HFF-Myc (cell line): Measurements from ENCODE around the gene GNAO1.
A peak's percentile ranks its signal among the peaks of the same experiment; 100 is the strongest.

Experiments used
- DNase-seq: peaks from one replicate; pipeline ENCODE4 v3.0.0-alpha.2; 2011; ENCODE audit warnings: low read depth; ENCODE audit errors: extremely low read depth
- H3K4me3 ChIP-seq: replicated peaks from 2 replicates; pipeline ENCODE4 v1.5.1; 2011; ENCODE audit warnings: low read depth, mild to moderate bottlenecking, control low read depth, low read length
- CTCF ChIP-seq: IDR thresholded peaks from 2 replicates; pipeline ENCODE4 v1.5.1; 2012; ENCODE audit warnings: mild to moderate bottlenecking, low read depth, low read length, control low read depth; ENCODE audit errors: missing control alignments

Gene GNAO1

GRCh38 chr16:56164636-56165035 is 26.7 kb upstream of the GNAO1 start:
- DNase-seq = no peak
- no peak for TF ChIP-seq CTCF
- no peak overlapping the region for H3K4me3 ChIP-seq

- DNase-seq = no peak
- H3K4me3 ChIP-seq = no peak overlapping the region
- TF ChIP-seq CTCF = no peak
Observed at GRCh38 chr16:56174411-56174810, 16.9 kb upstream of the GNAO1 start.

DNA sequence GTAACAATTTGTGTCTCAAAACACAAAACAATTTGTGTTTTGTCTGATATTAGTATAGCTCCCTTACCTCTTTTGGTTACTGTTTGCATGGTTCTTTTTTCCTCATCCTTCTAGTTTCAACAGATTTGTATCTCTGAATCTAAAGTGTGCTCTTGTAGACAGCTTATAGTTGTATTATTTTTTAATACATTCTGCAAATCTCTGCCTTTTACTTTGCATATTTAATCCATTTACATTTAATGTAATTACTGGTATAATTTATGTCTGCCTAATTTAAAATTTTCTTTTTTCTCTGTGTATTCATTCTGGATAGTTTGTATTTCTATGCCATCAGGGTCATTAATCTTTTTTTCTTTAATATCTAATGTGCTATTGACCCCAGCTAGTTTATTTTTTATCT is 9.9 kb upstream of the GNAO1 start:
- DNase-seq = no peak
- no peak for TF ChIP-seq CTCF
- no peak overlapping the region for H3K4me3 ChIP-seq

DNA sequence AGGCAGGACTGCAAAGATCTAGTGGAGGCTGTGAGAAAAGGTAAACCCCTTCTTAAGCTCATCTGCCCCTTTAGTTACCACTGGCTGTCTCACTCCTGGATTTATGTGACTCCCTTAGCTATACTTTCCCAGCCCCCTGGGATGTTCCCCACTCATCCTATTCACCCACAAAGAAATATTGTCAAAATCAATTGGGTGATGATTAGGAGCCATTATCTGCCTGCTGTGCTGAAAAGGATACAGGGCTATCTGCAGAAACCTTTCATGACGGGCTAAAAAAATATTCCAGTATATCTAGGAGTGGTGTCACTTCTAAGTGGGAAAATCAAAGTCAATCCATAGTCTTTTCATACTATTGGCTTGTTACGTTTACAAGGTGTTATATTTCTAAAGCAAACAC is 8.0 kb upstream of the GNAO1 start:
- no peak overlapping the region for H3K4me3 ChIP-seq
- no peak for TF ChIP-seq CTCF
- no peak for DNase-seq

DNA sequence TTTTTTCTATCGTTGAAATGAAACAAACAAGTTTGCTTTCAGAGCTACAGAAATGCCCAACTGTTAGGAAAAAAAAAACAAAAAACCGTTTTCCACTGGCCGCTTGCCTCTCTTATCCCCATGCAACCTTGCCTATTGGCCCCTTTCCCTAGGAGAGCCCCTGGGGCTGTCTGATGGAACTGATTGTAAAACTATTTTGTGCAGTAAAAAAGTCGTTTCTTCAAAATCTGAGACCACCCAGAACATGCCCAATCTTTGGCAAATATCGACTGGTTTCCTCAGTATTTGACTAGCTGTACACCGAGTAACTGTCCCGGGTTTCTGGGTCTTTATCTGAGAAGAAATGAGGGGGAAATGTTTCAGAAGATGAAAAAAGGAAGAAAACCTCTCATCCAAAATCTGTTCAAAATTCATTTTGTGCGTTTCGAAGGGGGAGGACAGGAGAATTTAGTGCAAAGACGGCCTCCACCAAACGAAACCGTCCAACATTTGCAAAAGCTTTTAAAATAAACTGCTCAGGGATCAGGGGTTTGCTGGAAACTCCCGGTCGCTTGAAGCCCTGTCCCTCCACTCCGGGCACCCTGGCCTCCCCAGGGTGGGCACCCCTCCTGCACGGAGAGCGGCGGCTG is 1.1 kb upstream of the GNAO1 start:
- DNase-seq = no peak
- TF ChIP-seq CTCF = no peak
- H3K4me3 ChIP-seq = no peak overlapping the region

- no peak for DNase-seq
- no peak for TF ChIP-seq CTCF
- peak overlapping the region; percentile 17; the same call in 1 of the 2 replicates for H3K4me3 ChIP-seq
Observed at GRCh38 chr16:56190677-56191155, 573 bp upstream of the GNAO1 start.
